Adrenal gland (tissue), 5 donors: ENCODE results near the gene IL1RL2.

ENCODE experiments used
- CTCF ChIP-seq, 6 experiments: fragments of 450-650 bp in 4 of 6; fragments of 200-600 bp in 2 of 6; sonication (generic) in 1 of 6; IDR thresholded peaks; 1 replicate in 5 of 6; 2 replicates in 1 of 6; pipeline versions ENCODE4 v1.5.1 to v1.8.0; 2016 to 2021; ENCODE audit warnings: antibody characterized with exemption in 6 of 6, mild to moderate bottlenecking in 2 of 6, moderate library complexity in 1 of 6
- POLR2A ChIP-seq, 2 donors: fragments of 450-650 bp; IDR thresholded peaks; one replicate each; pipeline ENCODE4 v1.6.1; 2017; ENCODE audit warnings: antibody characterized with exemption in 2 of 2, mild to moderate bottlenecking in 2 of 2, moderate library complexity in 1 of 2
- donor health status: DM: no; HTN: no; CAD: no.

- no peak for TF ChIP-seq CTCF (IDR thresholded peaks at IDR 0.05)
- no peak for TF ChIP-seq POLR2A (IDR thresholded peaks at IDR 0.05)
These were observed 30.2 kb downstream of the IL1RL2 start for GRCh38 chr2:102217032-102217431.
